WTC11 (cell line): ENCODE data around the gene TMEM14A.

ENCODE experiments used
- ATF2 ChIP-seq: sonication (generic); formaldehyde crosslinking; IDR thresholded peaks from 2 replicates; pipeline ENCODE4 v1.8.1; 2022; ENCODE audit warnings: low read depth, missing genetic modification reagents, borderline replicate concordance
- ATF6 ChIP-seq: sonication (generic); formaldehyde crosslinking; IDR thresholded peaks from 2 replicates; pipeline ENCODE4 v1.8.1; 2023; ENCODE audit warnings: mild to moderate bottlenecking, missing genetic modification reagents
- CTCF ChIP-seq: fragments of 200-600 bp; IDR thresholded peaks from 2 replicates; pipeline ENCODE4 v1.8.0; 2022; ENCODE audit warnings: antibody characterized with exemption
- ELF4 ChIP-seq: sonication (generic); formaldehyde crosslinking; IDR thresholded peaks from 2 replicates; pipeline ENCODE4 v1.8.1; 2022; ENCODE audit warnings: low read depth, mild to moderate bottlenecking, moderate library complexity, missing genetic modification reagents
- ESRRA ChIP-seq: sonication (generic); formaldehyde crosslinking; IDR thresholded peaks from 2 replicates; pipeline ENCODE4 v1.8.1; 2022; ENCODE audit warnings: mild to moderate bottlenecking, missing genetic modification reagents, borderline replicate concordance
- ETV6 ChIP-seq: sonication (generic); formaldehyde crosslinking; IDR thresholded peaks from 2 replicates; pipeline ENCODE4 v1.8.1; 2022; ENCODE audit warnings: mild to moderate bottlenecking, missing genetic modification reagents
- NR1H2 ChIP-seq: sonication (generic); formaldehyde crosslinking; IDR thresholded peaks from 2 replicates; pipeline ENCODE4 v1.9.0; 2021; ENCODE audit warnings: mild to moderate bottlenecking, moderate library complexity, missing genetic modification reagents
- PREB ChIP-seq: sonication (generic); formaldehyde crosslinking; IDR thresholded peaks from 2 replicates; pipeline ENCODE4 v1.8.1; 2022; ENCODE audit warnings: mild to moderate bottlenecking, missing genetic modification reagents, moderate library complexity, borderline replicate concordance
- TP53 ChIP-seq: sonication (generic); formaldehyde crosslinking; IDR thresholded peaks from 2 replicates; pipeline ENCODE4 v1.8.1; 2023; ENCODE audit warnings: mild to moderate bottlenecking, missing genetic modification reagents
- ZBTB43 ChIP-seq: sonication (generic); formaldehyde crosslinking; IDR thresholded peaks from 2 replicates; pipeline ENCODE4 v1.8.1; 2023; ENCODE audit warnings: mild to moderate bottlenecking, missing genetic modification reagents
- ZNF121 ChIP-seq: sonication (generic); formaldehyde crosslinking; IDR thresholded peaks from 2 replicates; pipeline ENCODE4 v1.8.0; 2023; ENCODE audit warnings: missing genetic modification reagents
- ZNF263 ChIP-seq: sonication (generic); formaldehyde crosslinking; IDR thresholded peaks from 2 replicates; pipeline ENCODE4 v1.8.1; 2022; ENCODE audit warnings: low read depth, mild to moderate bottlenecking, moderate library complexity, missing genetic modification reagents
- ZNF416 ChIP-seq: fragments of 250-450 bp; sonication (Bioruptor Pico); IDR thresholded peaks from 2 replicates; pipeline ENCODE4 v1.9.0; 2021; ENCODE audit warnings: mild to moderate bottlenecking, inconsistent platforms

GRCh38 chr6:52621631-52622030 is 49.3 kb upstream of the TMEM14A start:
- TF ChIP-seq CTCF = no peak
- no peak for TF ChIP-seq ATF2 (CRISPR knock-in tag)
- no peak for TF ChIP-seq ZNF416 (CRISPR knock-in tag)
- no peak for TF ChIP-seq TP53 (CRISPR knock-in tag)
- TF ChIP-seq PREB (CRISPR knock-in tag) = no peak
- no peak for TF ChIP-seq ATF6 (CRISPR knock-in tag)
- TF ChIP-seq ESRRA = no peak
- no peak for TF ChIP-seq ZNF263
- TF ChIP-seq ETV6 (CRISPR knock-in tag) = no peak
- TF ChIP-seq ZNF121 (CRISPR knock-in tag) = no peak
- no peak for TF ChIP-seq ELF4 (CRISPR knock-in tag)
- TF ChIP-seq NR1H2 (CRISPR knock-in tag) = no peak
- TF ChIP-seq ZBTB43 (CRISPR knock-in tag) = no peak
